C4-2B (cell line): ENCODE results near the gene TNPO1.

Experiments used
- ZFX ChIP-seq: fragments of 450-650 bp; IDR thresholded peaks from 2 replicates; pipeline ENCODE4 v1.6.1; 2017
- TF ChIP-seq, protein P1 (sequence below): fragments of 450-650 bp; conservative IDR thresholded peaks from 2 replicates; pipeline ENCODE4 v1.5.1; 2017; ENCODE audit warnings: mild to moderate bottlenecking

DNA sequence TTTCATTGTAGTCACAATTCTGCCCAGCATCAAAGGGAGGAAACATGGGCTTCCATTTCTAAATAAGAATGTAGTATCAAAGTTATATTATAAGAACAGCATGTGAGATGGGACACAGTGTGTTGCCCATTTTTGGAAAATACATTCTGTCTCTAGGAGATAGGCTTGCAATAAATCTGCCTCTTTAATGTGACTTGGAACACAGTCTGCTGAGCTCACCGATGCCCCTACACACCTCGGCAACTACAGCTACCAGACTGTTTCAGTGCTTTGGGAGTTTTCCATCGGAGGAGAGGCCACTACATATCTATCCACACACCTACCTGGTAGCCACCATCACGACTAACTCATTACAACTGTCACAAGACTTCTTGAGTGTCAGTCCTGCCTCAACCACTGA, 120.4 kb downstream of the TNPO1 start:
- TF ChIP-seq, protein P1, sequence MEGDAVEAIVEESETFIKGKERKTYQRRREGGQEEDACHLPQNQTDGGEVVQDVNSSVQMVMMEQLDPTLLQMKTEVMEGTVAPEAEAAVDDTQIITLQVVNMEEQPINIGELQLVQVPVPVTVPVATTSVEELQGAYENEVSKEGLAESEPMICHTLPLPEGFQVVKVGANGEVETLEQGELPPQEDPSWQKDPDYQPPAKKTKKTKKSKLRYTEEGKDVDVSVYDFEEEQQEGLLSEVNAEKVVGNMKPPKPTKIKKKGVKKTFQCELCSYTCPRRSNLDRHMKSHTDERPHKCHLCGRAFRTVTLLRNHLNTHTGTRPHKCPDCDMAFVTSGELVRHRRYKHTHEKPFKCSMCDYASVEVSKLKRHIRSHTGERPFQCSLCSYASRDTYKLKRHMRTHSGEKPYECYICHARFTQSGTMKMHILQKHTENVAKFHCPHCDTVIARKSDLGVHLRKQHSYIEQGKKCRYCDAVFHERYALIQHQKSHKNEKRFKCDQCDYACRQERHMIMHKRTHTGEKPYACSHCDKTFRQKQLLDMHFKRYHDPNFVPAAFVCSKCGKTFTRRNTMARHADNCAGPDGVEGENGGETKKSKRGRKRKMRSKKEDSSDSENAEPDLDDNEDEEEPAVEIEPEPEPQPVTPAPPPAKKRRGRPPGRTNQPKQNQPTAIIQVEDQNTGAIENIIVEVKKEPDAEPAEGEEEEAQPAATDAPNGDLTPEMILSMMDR, result no peak
- TF ChIP-seq ZFX, result no peak
